ENCODE results near the gene DYNLT1. TPM values are rescaled to one million over a fixed set of nuclear protein-coding genes. Genes with fewer than 3 reads are reported as not detected.

DYNLT1 gene
- total and polyA plus RNA-seq, 2 of the 4 experiments (the other 2 are of a cell fraction) = 235 to 349 TPM

DNA sequence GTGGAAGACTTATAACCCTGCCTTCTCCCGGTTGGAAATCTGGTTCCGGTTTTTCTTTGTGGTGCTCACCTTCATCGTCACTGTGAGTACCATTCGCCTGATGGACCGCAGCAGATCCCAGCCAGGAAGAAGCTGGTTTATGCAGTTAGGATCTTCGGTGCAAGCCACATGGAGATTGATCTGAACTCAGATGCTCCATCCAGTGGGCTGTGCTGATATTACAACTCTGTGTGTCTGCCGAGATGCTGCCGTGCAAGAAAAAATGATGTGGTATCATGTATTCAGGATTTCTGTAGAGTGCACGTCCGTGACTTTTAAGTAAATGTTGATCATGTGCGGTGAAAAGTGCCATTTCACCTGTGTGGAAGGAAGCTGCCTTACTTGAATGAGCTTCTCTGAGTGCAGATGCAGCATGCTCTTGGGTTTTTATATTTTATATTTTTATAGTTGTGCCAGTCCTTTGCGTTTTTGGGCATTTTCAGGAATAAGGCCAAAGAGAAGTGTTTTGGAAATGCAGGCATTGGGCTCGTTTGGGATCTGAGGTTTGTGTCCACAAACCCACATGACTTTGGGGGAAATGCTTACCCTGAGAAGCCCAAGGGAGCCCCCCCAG lies 39.2 kb downstream of the DYNLT1 start:
- no peak overlapping the region for H3K18ac ChIP-seq (ENCODE audit: low read depth, low read length)
- in situ Hi-C loops (cut with MboI; ENCODE audit: low sequenced_read_pairs) = no loop called here
- peak overlapping the region; percentile 38 for H2AK9ac ChIP-seq (replicated peaks; ENCODE audit: low read depth, low read length, poor library complexity)
- H3K36me3 ChIP-seq (ENCODE audit: control insufficient read depth, insufficient read depth, low read length) = peaks cover 37% of the 10 kb centered on the region
- H4K91ac ChIP-seq (ENCODE audit: insufficient read depth, low read depth, low read length) = no peak overlapping the region
- H3K4me2 ChIP-seq (ENCODE audit: low read depth, low read length) = no peak overlapping the region
- no peak overlapping the region for H3K56ac ChIP-seq (ENCODE audit: extremely low read depth, insufficient read depth, low read length)
- no TSS peak for BruUV-seq (replicated peaks)
- ChIA-PET POLR2A (ENCODE audit: unreplicated experiment) (no interaction called here), CTCF (interaction anchor here (0.5 to 1.9 kb wide), 6 partner anchors 18 to 392 kb away, joined by 3 to 12 read pairs (median 6); no protein-coding TSS in a partner anchor)
- H3K9me3 ChIP-seq (ENCODE audit: control insufficient read depth, insufficient read depth, low read length) = no peaks in the 10 kb centered on the region
- no peak overlapping the region for H2BK5ac ChIP-seq (ENCODE audit: low read depth, low read length, poor library complexity, severe bottlenecking)
- no peaks in the 10 kb centered on the region for H3K4me1 ChIP-seq (ENCODE audit: control insufficient read depth, insufficient read depth, low read length)
- no peaks in the 10 kb centered on the region for H3K27me3 ChIP-seq (ENCODE audit: control insufficient read depth, insufficient read depth, low read length)
- ATAC-seq (ENCODE audit: low read depth) (peak; percentile 99), DNase-seq (peak; percentile 77)
- dilution Hi-C loops (cut with HindIII; ENCODE audit: low sequenced_read_pairs, unreplicated experiment) = no loop called here
- WGBS, 2 experiments (ENCODE audit: extremely low coverage in 2 of 2, insufficient read length in 1 of 2) = 48% methylated on average over 6 of the region's 13 CpGs; no CpG with 5 or more reads in 1 of the 2 experiments
- H4K8ac ChIP-seq (ENCODE audit: low read depth in 2 of 2, low read length in 2 of 2) = 0 out of 4 replicates have a peak overlapping the region, but pooled peaks of 1 of the 2 experiments have one; percentile 35
- H3K4me3 ChIP-seq (ENCODE audit: insufficient read depth, low read depth, low read length) = no peak overlapping the region
- no peak overlapping the region for H2AK5ac ChIP-seq (ENCODE audit: low read depth, low read length)
- no peak overlapping the region for H4K5ac ChIP-seq (ENCODE audit: low read depth, low read length)
- no peaks in the 10 kb centered on the region; the same call in 1 of the 2 replicates for H3K9me1 ChIP-seq (ENCODE audit: insufficient read depth, low read length)
- H3K79me1 ChIP-seq (ENCODE audit: low read depth in 1 of 2, low read length in 2 of 2) = peaks cover 21 to 36% of the 10 kb centered on the region in 2 experiments; a peak in 3 of 4 replicates
- no peak overlapping the region for H2BK15ac ChIP-seq (ENCODE audit: low read depth, low read length)
- intact Hi-C loops (cut with micrococcal nuclease) = loop anchor here (1.0 kb wide), 2 partner anchors 384 to 391 kb away; no protein-coding TSS in a partner anchor
- H3K27ac ChIP-seq (ENCODE audit: insufficient read depth, low read length) = no peak overlapping the region
- peak overlapping the region; percentile 23 for H2AFZ ChIP-seq (replicated peaks; ENCODE audit: low read length, poor library complexity)
- no peak overlapping the region for H2BK20ac ChIP-seq (ENCODE audit: low read depth, low read length)
- H4K20me1 ChIP-seq (ENCODE audit: insufficient read depth, low read length) = 0 out of 2 replicates have a peak, but pooled peaks cover 5% of the 10 kb centered on the region
- H3K4ac ChIP-seq (ENCODE audit: low read depth, low read length) = no peak overlapping the region
- H2BK120ac ChIP-seq (ENCODE audit: low read depth, low read length) = no peak overlapping the region
- no peak overlapping the region for H3K14ac ChIP-seq (replicated peaks; ENCODE audit: low read depth, low read length)
- no peak overlapping the region for H3K9ac ChIP-seq (ENCODE audit: low read depth, low read length)
- TF ChIP-seq MXI1 (IDR thresholded peaks at IDR 0.05; ENCODE audit: borderline replicate concordance, low read depth, low read length) (0 out of 2 replicates have a peak, but pooled peaks have one; percentile 35), RAD21 (IDR thresholded peaks at IDR 0.05; ENCODE audit: low read length) (peak; percentile 84), USF2 (IDR thresholded peaks at IDR 0.05; ENCODE audit: low read depth, low read length) (no peak), MAFK (IDR thresholded peaks at IDR 0.05; ENCODE audit: low read depth, low read length) (no peak), POLR2A (IDR thresholded peaks at IDR 0.05; ENCODE audit: low read depth, low read length) (no peak), FOS (IDR thresholded peaks at IDR 0.05; ENCODE audit: low read depth, low read length) (no peak), SMC3 (IDR thresholded peaks at IDR 0.05; ENCODE audit: low read depth, low read length) (peak; percentile 91)
- TF ChIP-seq, protein P1, sequence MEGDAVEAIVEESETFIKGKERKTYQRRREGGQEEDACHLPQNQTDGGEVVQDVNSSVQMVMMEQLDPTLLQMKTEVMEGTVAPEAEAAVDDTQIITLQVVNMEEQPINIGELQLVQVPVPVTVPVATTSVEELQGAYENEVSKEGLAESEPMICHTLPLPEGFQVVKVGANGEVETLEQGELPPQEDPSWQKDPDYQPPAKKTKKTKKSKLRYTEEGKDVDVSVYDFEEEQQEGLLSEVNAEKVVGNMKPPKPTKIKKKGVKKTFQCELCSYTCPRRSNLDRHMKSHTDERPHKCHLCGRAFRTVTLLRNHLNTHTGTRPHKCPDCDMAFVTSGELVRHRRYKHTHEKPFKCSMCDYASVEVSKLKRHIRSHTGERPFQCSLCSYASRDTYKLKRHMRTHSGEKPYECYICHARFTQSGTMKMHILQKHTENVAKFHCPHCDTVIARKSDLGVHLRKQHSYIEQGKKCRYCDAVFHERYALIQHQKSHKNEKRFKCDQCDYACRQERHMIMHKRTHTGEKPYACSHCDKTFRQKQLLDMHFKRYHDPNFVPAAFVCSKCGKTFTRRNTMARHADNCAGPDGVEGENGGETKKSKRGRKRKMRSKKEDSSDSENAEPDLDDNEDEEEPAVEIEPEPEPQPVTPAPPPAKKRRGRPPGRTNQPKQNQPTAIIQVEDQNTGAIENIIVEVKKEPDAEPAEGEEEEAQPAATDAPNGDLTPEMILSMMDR (conservative IDR thresholded peaks at IDR 0.05; ENCODE audit: low read depth, low read length) = peak; percentile 77
- H3K23ac ChIP-seq (ENCODE audit: low read depth, low read length) = no peak overlapping the region

All from IMR-90 (cell line).